Uterus (tissue), 2 donors: ENCODE data around the gene JPH2.

ENCODE experiments used
- CTCF ChIP-seq, 4 experiments: fragments of 200-600 bp in 2 of 4; fragments of 450-650 bp in 2 of 4; sonication (generic) in 2 of 4; IDR thresholded peaks; one replicate each; pipeline ENCODE4 v1.5.1; 2016 to 2019; ENCODE audit warnings: antibody characterized with exemption in 4 of 4, mild to moderate bottlenecking in 2 of 4, moderate library complexity in 1 of 4
- POLR2A ChIP-seq, 2 donors: fragments of 450-650 bp; IDR thresholded peaks; one replicate each; pipeline ENCODE4 v1.6.1; 2016; ENCODE audit warnings: antibody characterized with exemption in 2 of 2, mild to moderate bottlenecking in 1 of 2, moderate library complexity in 1 of 2

DNA sequence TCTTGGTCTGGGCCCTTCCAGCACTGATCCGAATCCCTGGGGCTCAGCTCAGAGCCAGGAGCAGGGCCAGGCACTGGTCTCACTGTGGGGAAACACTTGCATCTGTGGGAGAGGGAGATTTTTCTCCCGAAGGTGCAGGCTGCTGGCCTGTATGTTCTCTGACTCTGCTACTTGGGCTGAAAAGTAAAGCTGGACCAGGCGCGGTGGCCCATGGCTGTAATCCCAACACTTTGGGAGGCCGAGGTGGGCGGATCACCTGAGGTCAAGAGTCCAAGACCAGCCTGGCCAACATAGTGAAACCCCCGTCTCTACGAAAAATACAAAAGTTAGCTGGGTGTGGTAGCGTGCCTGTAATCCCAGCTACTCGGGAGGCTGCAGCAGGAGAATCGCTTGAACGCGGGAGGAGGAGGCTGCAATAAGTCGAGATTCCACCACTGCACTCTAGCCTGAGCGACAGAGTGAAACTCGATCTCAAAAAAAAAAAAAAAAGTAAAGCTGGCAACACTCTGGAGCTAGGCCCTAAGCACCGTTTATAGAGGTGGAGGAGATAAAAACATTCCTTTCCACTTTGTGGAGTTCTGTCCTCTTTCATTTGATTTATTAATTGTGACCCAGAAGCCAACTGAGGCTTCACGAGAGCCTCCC lies 41.7 kb downstream of the JPH2 start:
- TF ChIP-seq CTCF (IDR thresholded peaks at IDR 0.05) (no peak), POLR2A (IDR thresholded peaks at IDR 0.05) (no peak)
